Measurements from ENCODE around the gene MAP2K5. TPM values are rescaled to one million over a fixed set of nuclear protein-coding genes. Genes with fewer than 3 reads are reported as not detected.

Gene MAP2K5
- total RNA-seq, 1 experiment from 2014 or later = 13.6 TPM

GRCh38 chr15:67549736-67550135 is 7.2 kb downstream of the MAP2K5 start:
- TF ChIP-seq FOXK1 (CRISPR knock-in tag; IDR thresholded peaks at IDR 0.05) (no peak), HMGA2 (CRISPR knock-in tag; IDR thresholded peaks at IDR 0.05) (no peak), ETV6 (CRISPR knock-in tag; IDR thresholded peaks at IDR 0.05) (no peak), GTF2I (CRISPR knock-in tag; conservative IDR thresholded peaks at IDR 0.05) (no peak), MAX (CRISPR knock-in tag; IDR thresholded peaks at IDR 0.05) (no peak), IRF1 (CRISPR knock-in tag; IDR thresholded peaks at IDR 0.05) (no peak), EMX1 (CRISPR knock-in tag; IDR thresholded peaks at IDR 0.05) (no peak), ZMAT4 (CRISPR knock-in tag; IDR thresholded peaks at IDR 0.05) (no peak), CDX4 (CRISPR knock-in tag; IDR thresholded peaks at IDR 0.05; ENCODE audit: borderline replicate concordance) (no peak), FOXP1 (CRISPR knock-in tag; IDR thresholded peaks at IDR 0.05; ENCODE audit: borderline replicate concordance) (no peak)
- TF ChIP-seq, protein P1, sequence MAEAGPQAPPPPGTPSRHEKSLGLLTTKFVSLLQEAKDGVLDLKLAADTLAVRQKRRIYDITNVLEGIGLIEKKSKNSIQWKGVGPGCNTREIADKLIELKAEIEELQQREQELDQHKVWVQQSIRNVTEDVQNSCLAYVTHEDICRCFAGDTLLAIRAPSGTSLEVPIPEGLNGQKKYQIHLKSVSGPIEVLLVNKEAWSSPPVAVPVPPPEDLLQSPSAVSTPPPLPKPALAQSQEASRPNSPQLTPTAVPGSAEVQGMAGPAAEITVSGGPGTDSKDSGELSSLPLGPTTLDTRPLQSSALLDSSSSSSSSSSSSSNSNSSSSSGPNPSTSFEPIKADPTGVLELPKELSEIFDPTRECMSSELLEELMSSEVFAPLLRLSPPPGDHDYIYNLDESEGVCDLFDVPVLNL (CRISPR knock-in tag; IDR thresholded peaks at IDR 0.05; ENCODE audit: borderline replicate concordance, low read depth) = no peak
- CTCF ChIA-PET = interaction anchor here (0.5 kb wide), 1 partner anchor 93 kb away, joined by 3 read pairs; no protein-coding TSS in a partner anchor
- Mint-ChIP-seq H3K27ac (no peak overlapping the region; the same call in 1 of the 2 replicates), H3K36me3 (peaks cover 9% of the 10 kb centered on the region; the same call in 1 of the 2 replicates), H3K27me3 (ENCODE audit: low read depth) (no peaks in the 10 kb centered on the region), H3K4me1 (peaks cover 26% of the 10 kb centered on the region), H3K4me3 (no peak overlapping the region), H3K9me3 (no peaks in the 10 kb centered on the region)
- POLR2A ChIA-PET = no interaction called here
- ATAC-seq (no peak), DNase-seq (ENCODE audit: low spot score) (no peak)

DNA sequence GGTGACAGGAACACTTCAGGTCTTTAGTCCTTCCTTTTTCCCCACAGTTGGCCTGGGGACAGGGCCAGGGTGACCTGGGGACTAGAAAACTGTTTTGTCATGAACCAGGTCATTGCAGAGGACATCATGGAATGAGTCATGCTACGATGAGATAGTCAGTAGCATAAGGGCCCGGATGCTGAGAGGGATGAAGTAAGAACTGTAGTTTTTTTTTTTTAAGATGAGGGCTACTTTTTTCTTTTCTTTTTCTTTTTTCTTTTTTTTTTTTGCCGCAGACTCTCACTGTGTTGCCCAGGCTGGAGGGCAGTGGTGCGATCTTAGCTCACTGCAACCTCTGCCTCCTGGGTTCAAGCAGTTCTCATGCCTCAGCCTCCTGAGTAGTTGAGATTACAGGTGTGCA is 8.0 kb downstream of the MAP2K5 start:
- Mint-ChIP-seq H3K4me3 (no peak overlapping the region), H3K27ac (no peak overlapping the region), H3K4me1 (peaks cover 26% of the 10 kb centered on the region), H3K9me3 (no peaks in the 10 kb centered on the region), H3K27me3 (ENCODE audit: low read depth) (no peaks in the 10 kb centered on the region), H3K36me3 (peaks cover 11% of the 10 kb centered on the region)
- CTCF ChIA-PET = no interaction called here
- DNase-seq (ENCODE audit: low spot score) (no peak), ATAC-seq (no peak)
- POLR2A ChIA-PET = no interaction called here
- no peak for TF ChIP-seq TP53 (CRISPR knock-in tag; IDR thresholded peaks at IDR 0.05)
- TF ChIP-seq, protein P2, sequence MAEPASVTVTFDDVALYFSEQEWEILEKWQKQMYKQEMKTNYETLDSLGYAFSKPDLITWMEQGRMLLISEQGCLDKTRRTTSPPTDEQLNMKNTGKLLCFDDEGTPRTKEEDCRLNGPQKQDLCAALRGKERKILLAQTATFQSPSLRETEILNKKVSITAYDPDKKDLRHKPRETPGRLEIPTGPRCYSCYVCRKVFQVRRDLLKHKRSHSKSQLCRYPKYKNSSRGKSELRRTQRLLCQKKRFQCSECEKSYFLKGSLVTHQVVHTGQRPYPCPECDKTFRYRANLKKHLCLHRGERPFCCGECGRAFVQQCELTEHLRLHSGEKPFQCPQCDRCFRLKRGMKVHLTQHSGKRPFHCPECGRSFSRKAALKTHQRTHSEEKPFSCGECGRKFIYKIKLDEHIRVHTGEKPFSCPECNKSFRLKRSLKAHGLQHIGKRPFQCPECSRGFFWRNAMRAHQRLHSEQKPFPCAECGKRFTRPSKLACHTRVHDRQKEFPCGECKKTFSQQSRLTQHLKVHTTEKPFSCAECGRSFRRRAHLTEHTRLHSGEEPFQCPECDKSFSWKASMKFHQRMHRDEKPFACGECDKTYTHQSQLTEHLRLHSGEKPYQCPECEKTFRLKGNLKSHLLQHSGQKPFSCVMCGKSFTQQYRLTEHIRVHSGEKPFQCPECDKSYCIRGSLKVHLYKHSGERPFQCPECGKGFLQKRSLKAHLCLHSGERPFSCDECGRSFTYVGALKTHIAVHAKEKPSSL (CRISPR knock-in tag; conservative IDR thresholded peaks at IDR 0.05) = no peak
- TF ChIP-seq GABPB1 (CRISPR knock-in tag; IDR thresholded peaks at IDR 0.05) = no peak
- TF ChIP-seq USF2 (CRISPR knock-in tag; IDR thresholded peaks at IDR 0.05) = no peak
- no peak for TF ChIP-seq SOX15 (CRISPR knock-in tag; IDR thresholded peaks at IDR 0.05)
- no peak for TF ChIP-seq EMX1 (CRISPR knock-in tag; IDR thresholded peaks at IDR 0.05)
- TF ChIP-seq KAT7 (CRISPR knock-in tag; IDR thresholded peaks at IDR 0.05; ENCODE audit: borderline replicate concordance) = no peak
- TF ChIP-seq, protein P3, sequence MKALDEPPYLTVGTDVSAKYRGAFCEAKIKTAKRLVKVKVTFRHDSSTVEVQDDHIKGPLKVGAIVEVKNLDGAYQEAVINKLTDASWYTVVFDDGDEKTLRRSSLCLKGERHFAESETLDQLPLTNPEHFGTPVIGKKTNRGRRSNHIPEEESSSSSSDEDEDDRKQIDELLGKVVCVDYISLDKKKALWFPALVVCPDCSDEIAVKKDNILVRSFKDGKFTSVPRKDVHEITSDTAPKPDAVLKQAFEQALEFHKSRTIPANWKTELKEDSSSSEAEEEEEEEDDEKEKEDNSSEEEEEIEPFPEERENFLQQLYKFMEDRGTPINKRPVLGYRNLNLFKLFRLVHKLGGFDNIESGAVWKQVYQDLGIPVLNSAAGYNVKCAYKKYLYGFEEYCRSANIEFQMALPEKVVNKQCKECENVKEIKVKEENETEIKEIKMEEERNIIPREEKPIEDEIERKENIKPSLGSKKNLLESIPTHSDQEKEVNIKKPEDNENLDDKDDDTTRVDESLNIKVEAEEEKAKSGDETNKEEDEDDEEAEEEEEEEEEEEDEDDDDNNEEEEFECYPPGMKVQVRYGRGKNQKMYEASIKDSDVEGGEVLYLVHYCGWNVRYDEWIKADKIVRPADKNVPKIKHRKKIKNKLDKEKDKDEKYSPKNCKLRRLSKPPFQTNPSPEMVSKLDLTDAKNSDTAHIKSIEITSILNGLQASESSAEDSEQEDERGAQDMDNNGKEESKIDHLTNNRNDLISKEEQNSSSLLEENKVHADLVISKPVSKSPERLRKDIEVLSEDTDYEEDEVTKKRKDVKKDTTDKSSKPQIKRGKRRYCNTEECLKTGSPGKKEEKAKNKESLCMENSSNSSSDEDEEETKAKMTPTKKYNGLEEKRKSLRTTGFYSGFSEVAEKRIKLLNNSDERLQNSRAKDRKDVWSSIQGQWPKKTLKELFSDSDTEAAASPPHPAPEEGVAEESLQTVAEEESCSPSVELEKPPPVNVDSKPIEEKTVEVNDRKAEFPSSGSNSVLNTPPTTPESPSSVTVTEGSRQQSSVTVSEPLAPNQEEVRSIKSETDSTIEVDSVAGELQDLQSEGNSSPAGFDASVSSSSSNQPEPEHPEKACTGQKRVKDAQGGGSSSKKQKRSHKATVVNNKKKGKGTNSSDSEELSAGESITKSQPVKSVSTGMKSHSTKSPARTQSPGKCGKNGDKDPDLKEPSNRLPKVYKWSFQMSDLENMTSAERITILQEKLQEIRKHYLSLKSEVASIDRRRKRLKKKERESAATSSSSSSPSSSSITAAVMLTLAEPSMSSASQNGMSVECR (CRISPR knock-in tag; IDR thresholded peaks at IDR 0.05; ENCODE audit: borderline replicate concordance) = no peak
- TF ChIP-seq RORB (CRISPR knock-in tag; IDR thresholded peaks at IDR 0.05) = no peak
- no peak for TF ChIP-seq FOXP1 (CRISPR knock-in tag; IDR thresholded peaks at IDR 0.05; ENCODE audit: borderline replicate concordance)
- TF ChIP-seq, protein P4, sequence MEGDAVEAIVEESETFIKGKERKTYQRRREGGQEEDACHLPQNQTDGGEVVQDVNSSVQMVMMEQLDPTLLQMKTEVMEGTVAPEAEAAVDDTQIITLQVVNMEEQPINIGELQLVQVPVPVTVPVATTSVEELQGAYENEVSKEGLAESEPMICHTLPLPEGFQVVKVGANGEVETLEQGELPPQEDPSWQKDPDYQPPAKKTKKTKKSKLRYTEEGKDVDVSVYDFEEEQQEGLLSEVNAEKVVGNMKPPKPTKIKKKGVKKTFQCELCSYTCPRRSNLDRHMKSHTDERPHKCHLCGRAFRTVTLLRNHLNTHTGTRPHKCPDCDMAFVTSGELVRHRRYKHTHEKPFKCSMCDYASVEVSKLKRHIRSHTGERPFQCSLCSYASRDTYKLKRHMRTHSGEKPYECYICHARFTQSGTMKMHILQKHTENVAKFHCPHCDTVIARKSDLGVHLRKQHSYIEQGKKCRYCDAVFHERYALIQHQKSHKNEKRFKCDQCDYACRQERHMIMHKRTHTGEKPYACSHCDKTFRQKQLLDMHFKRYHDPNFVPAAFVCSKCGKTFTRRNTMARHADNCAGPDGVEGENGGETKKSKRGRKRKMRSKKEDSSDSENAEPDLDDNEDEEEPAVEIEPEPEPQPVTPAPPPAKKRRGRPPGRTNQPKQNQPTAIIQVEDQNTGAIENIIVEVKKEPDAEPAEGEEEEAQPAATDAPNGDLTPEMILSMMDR (IDR thresholded peaks at IDR 0.05) = no peak
- TF ChIP-seq, protein P5, sequence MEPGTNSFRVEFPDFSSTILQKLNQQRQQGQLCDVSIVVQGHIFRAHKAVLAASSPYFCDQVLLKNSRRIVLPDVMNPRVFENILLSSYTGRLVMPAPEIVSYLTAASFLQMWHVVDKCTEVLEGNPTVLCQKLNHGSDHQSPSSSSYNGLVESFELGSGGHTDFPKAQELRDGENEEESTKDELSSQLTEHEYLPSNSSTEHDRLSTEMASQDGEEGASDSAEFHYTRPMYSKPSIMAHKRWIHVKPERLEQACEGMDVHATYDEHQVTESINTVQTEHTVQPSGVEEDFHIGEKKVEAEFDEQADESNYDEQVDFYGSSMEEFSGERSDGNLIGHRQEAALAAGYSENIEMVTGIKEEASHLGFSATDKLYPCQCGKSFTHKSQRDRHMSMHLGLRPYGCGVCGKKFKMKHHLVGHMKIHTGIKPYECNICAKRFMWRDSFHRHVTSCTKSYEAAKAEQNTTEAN (CRISPR knock-in tag; IDR thresholded peaks at IDR 0.05) = no peak
- TF ChIP-seq NFYB (CRISPR knock-in tag; conservative IDR thresholded peaks at IDR 0.05; ENCODE audit: low read depth) = no peak

Data from WTC11 (cell line).